DOHH2 (cell line): ENCODE results near the gene MCF2L.

Experiments
- EZH2phosphoT487 ChIP-seq: fragments of 200-600 bp; sonication (generic); IDR thresholded peaks from 2 replicates; pipeline ENCODE4 v1.6.1; 2017; ENCODE audit warnings: borderline replicate concordance, mild to moderate bottlenecking, antibody characterized with exemption, low read length, moderate library complexity, mixed read lengths
- TF ChIP-seq, protein P1 (sequence below): fragments of 200-600 bp; sonication (generic); IDR thresholded peaks from one replicate; pipeline ENCODE4 v1.5.1; 2014; ENCODE audit warnings: antibody characterized with exemption, mild to moderate bottlenecking, low read depth, low read length; ENCODE audit not compliant: poor library complexity, severe bottlenecking

DNA sequence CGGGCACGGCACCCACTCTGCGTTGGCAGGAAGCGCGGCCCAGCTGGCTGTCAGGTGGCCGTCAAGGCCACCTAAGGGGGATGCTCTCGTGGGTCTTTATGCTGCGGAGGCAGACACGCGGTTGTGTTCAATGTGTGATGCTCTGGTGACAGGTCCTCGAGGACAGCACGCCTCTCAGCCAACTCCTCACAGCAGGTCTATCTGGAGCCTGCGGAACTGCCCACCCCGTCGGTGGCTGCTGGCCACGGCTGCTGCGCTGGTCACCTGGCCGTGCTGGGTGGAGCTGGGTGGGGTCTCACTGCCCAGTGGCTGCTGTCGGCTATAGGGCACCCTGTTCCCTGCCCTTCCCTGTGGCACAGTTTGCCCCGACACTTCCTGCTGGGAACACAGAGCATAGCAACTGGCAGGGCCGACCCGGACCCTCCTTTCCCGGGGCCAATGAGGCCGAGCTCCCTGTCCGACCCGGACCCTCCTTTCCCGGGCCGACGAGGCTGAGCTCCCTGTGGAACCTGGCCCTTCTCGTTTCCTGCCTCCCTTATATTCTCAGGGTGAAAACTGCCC lies 122.3 kb downstream of the MCF2L start:
- TF ChIP-seq, protein P1, sequence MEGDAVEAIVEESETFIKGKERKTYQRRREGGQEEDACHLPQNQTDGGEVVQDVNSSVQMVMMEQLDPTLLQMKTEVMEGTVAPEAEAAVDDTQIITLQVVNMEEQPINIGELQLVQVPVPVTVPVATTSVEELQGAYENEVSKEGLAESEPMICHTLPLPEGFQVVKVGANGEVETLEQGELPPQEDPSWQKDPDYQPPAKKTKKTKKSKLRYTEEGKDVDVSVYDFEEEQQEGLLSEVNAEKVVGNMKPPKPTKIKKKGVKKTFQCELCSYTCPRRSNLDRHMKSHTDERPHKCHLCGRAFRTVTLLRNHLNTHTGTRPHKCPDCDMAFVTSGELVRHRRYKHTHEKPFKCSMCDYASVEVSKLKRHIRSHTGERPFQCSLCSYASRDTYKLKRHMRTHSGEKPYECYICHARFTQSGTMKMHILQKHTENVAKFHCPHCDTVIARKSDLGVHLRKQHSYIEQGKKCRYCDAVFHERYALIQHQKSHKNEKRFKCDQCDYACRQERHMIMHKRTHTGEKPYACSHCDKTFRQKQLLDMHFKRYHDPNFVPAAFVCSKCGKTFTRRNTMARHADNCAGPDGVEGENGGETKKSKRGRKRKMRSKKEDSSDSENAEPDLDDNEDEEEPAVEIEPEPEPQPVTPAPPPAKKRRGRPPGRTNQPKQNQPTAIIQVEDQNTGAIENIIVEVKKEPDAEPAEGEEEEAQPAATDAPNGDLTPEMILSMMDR = no peak
- no peak for TF ChIP-seq EZH2phosphoT487
